ENCODE results near the gene GDF7.

Gene GDF7

GRCh38 chr2:20666304-20667150, at the start of gene GDF7:
Gene GDF7, plus strand, starts transcription at chr2:20667144. Its CDS starts 96 bp downstream, at chr2:20667240.
- H3K4me1 ChIP-seq (ENCODE audit: control insufficient read depth, insufficient read depth, low read length): peaks cover 28% of the 10 kb centered on the region
- peak within 1 kb of the TSS; percentile 48 to 71 for H3K4me3 ChIP-seq (ENCODE audit: low read length in 2 of 2)
- no peaks in the 10 kb centered on the region for H3K36me3 ChIP-seq (ENCODE audit: control insufficient read depth in 2 of 2, insufficient read depth in 2 of 2, low read length in 2 of 2)
- no peaks in the 10 kb centered on the region for H3K9me3 ChIP-seq (ENCODE audit: control insufficient read depth in 2 of 2, low read length in 2 of 2)
- H3K27ac ChIP-seq (ENCODE audit: low read length): no peak within 1 kb of the TSS
- H3K9ac ChIP-seq (ENCODE audit: low read length in 2 of 2): no peak within 1 kb of the TSS
- peaks cover 71 to 91% of the 10 kb centered on the region in 2 donors for H3K27me3 ChIP-seq (ENCODE audit: control insufficient read depth in 1 of 2, insufficient read depth in 2 of 2, low read length in 2 of 2)

- Histone ChIP-seq H3K9me3 (ENCODE audit: control insufficient read depth in 2 of 2, low read length in 2 of 2) (no peaks in the 10 kb centered on the region), H3K27me3 (ENCODE audit: control insufficient read depth in 1 of 2, insufficient read depth in 2 of 2, low read length in 2 of 2) (no peaks in the 10 kb centered on the region), H3K9ac (ENCODE audit: low read length in 2 of 2) (peak overlapping the region; percentile 87 to 91), H3K27ac (ENCODE audit: low read length) (peak overlapping the region; percentile 100), H3K4me1 (ENCODE audit: control insufficient read depth, insufficient read depth, low read length) (peaks cover 97% of the 10 kb centered on the region), H3K4me3 (ENCODE audit: low read length in 2 of 2) (peak overlapping the region in 1 of 2 donors; percentile 52), H3K36me3 (ENCODE audit: control insufficient read depth in 2 of 2, insufficient read depth in 2 of 2, low read length in 2 of 2) (peaks cover 14 to 18% of the 10 kb centered on the region in 2 donors)
Observed at GRCh38 chr2:20617892-20618467, 49.0 kb upstream of the GDF7 start.

- H3K4me3 ChIP-seq (ENCODE audit: low read length in 2 of 2): peak overlapping the region in 1 of 2 donors; percentile 35
- H3K4me1 ChIP-seq (ENCODE audit: control insufficient read depth, insufficient read depth, low read length): peaks cover 97% of the 10 kb centered on the region
Observed at GRCh38 chr2:20618468-20618885, 48.5 kb upstream of the GDF7 start.

GRCh38 chr2:20618886-20619521, 47.9 kb upstream of the GDF7 start:
- Histone ChIP-seq H3K27ac (ENCODE audit: low read length) (peak overlapping the region; percentile 100), H3K4me3 (ENCODE audit: low read length in 2 of 2) (peak overlapping the region in 1 of 2 donors; percentile 35), H3K36me3 (ENCODE audit: control insufficient read depth in 2 of 2, insufficient read depth in 2 of 2, low read length in 2 of 2) (peaks cover 23 to 24% of the 10 kb centered on the region in 2 donors), H3K27me3 (ENCODE audit: control insufficient read depth in 1 of 2, insufficient read depth in 2 of 2, low read length in 2 of 2) (no peaks in the 10 kb centered on the region), H3K9me3 (ENCODE audit: control insufficient read depth in 2 of 2, low read length in 2 of 2) (no peaks in the 10 kb centered on the region), H3K4me1 (ENCODE audit: control insufficient read depth, insufficient read depth, low read length) (peaks cover 97% of the 10 kb centered on the region), H3K9ac (ENCODE audit: low read length in 2 of 2) (peak overlapping the region; percentile 87 to 91)

More at GRCh38 chr2:20618468-20618885, 48.5 kb upstream of the GDF7 start:
- Histone ChIP-seq H3K27ac (ENCODE audit: low read length) (peak overlapping the region; percentile 100), H3K36me3 (ENCODE audit: control insufficient read depth in 2 of 2, insufficient read depth in 2 of 2, low read length in 2 of 2) (peaks cover 17 to 22% of the 10 kb centered on the region in 2 donors), H3K27me3 (ENCODE audit: control insufficient read depth in 1 of 2, insufficient read depth in 2 of 2, low read length in 2 of 2) (no peaks in the 10 kb centered on the region), H3K9me3 (ENCODE audit: control insufficient read depth in 2 of 2, low read length in 2 of 2) (no peaks in the 10 kb centered on the region), H3K9ac (ENCODE audit: low read length in 2 of 2) (peak overlapping the region; percentile 87 to 91)

GRCh38 chr2:20619624-20620024, 47.3 kb upstream of the GDF7 start:
- peaks cover 97% of the 10 kb centered on the region for H3K4me1 ChIP-seq (ENCODE audit: control insufficient read depth, insufficient read depth, low read length)
- H3K9me3 ChIP-seq (ENCODE audit: control insufficient read depth in 2 of 2, low read length in 2 of 2): no peaks in the 10 kb centered on the region
- peak overlapping the region; percentile 100 for H3K27ac ChIP-seq (ENCODE audit: low read length)
- H3K36me3 ChIP-seq (ENCODE audit: control insufficient read depth in 2 of 2, insufficient read depth in 2 of 2, low read length in 2 of 2): peaks cover 29 to 30% of the 10 kb centered on the region in 2 donors
- H3K9ac ChIP-seq (ENCODE audit: low read length in 2 of 2): peak overlapping the region; percentile 87 to 91
- H3K27me3 ChIP-seq (ENCODE audit: control insufficient read depth in 1 of 2, insufficient read depth in 2 of 2, low read length in 2 of 2): no peaks in the 10 kb centered on the region
- no peak overlapping the region for H3K4me3 ChIP-seq (ENCODE audit: low read length in 2 of 2)

GRCh38 chr2:20620271-20620681, 46.7 kb upstream of the GDF7 start:
- Histone ChIP-seq H3K27ac (ENCODE audit: low read length) (peak overlapping the region; percentile 100), H3K4me1 (ENCODE audit: control insufficient read depth, insufficient read depth, low read length) (peaks cover 97% of the 10 kb centered on the region), H3K9ac (ENCODE audit: low read length in 2 of 2) (peak overlapping the region; percentile 19 to 87), H3K4me3 (ENCODE audit: low read length in 2 of 2) (no peak overlapping the region), H3K27me3 (ENCODE audit: control insufficient read depth in 1 of 2, insufficient read depth in 2 of 2, low read length in 2 of 2) (no peaks in the 10 kb centered on the region), H3K36me3 (ENCODE audit: control insufficient read depth in 2 of 2, insufficient read depth in 2 of 2, low read length in 2 of 2) (peaks cover 33 to 35% of the 10 kb centered on the region in 2 donors), H3K9me3 (ENCODE audit: control insufficient read depth in 2 of 2, low read length in 2 of 2) (no peaks in the 10 kb centered on the region)

GRCh38 chr2:20620696-20621365, 46.1 kb upstream of the GDF7 start:
- H3K4me3 ChIP-seq (ENCODE audit: low read length in 2 of 2): no peak overlapping the region
- peak overlapping the region; percentile 100 for H3K27ac ChIP-seq (ENCODE audit: low read length)
- peak overlapping the region; percentile 19 to 38 for H3K9ac ChIP-seq (ENCODE audit: low read length in 2 of 2)
- peaks cover 33 to 35% of the 10 kb centered on the region in 2 donors for H3K36me3 ChIP-seq (ENCODE audit: control insufficient read depth in 2 of 2, insufficient read depth in 2 of 2, low read length in 2 of 2)
- H3K4me1 ChIP-seq (ENCODE audit: control insufficient read depth, insufficient read depth, low read length): peaks cover 97% of the 10 kb centered on the region
- H3K27me3 ChIP-seq (ENCODE audit: control insufficient read depth in 1 of 2, insufficient read depth in 2 of 2, low read length in 2 of 2): no peaks in the 10 kb centered on the region
- H3K9me3 ChIP-seq (ENCODE audit: control insufficient read depth in 2 of 2, low read length in 2 of 2): no peaks in the 10 kb centered on the region

- no peak overlapping the region for H3K4me3 ChIP-seq (ENCODE audit: low read length in 2 of 2)
- peaks cover 36 to 37% of the 10 kb centered on the region in 2 donors for H3K36me3 ChIP-seq (ENCODE audit: control insufficient read depth in 2 of 2, insufficient read depth in 2 of 2, low read length in 2 of 2)
- H3K9me3 ChIP-seq (ENCODE audit: control insufficient read depth in 2 of 2, low read length in 2 of 2): no peaks in the 10 kb centered on the region
- peak overlapping the region; percentile 100 for H3K27ac ChIP-seq (ENCODE audit: low read length)
- no peaks in the 10 kb centered on the region for H3K27me3 ChIP-seq (ENCODE audit: control insufficient read depth in 1 of 2, insufficient read depth in 2 of 2, low read length in 2 of 2)
- H3K9ac ChIP-seq (ENCODE audit: low read length in 2 of 2): peak overlapping the region; percentile 19 to 38
- H3K4me1 ChIP-seq (ENCODE audit: control insufficient read depth, insufficient read depth, low read length): peaks cover 97% of the 10 kb centered on the region
Observed at GRCh38 chr2:20621366-20622295, 45.3 kb upstream of the GDF7 start.

GRCh38 chr2:20622296-20622686, 44.7 kb upstream of the GDF7 start:
- H3K9ac ChIP-seq (ENCODE audit: low read length in 2 of 2): no peak overlapping the region
- no peak overlapping the region for H3K4me3 ChIP-seq (ENCODE audit: low read length in 2 of 2)
- H3K4me1 ChIP-seq (ENCODE audit: control insufficient read depth, insufficient read depth, low read length): peaks cover 97% of the 10 kb centered on the region
- no peaks in the 10 kb centered on the region for H3K9me3 ChIP-seq (ENCODE audit: control insufficient read depth in 2 of 2, low read length in 2 of 2)
- H3K27me3 ChIP-seq (ENCODE audit: control insufficient read depth in 1 of 2, insufficient read depth in 2 of 2, low read length in 2 of 2): no peaks in the 10 kb centered on the region
- H3K27ac ChIP-seq (ENCODE audit: low read length): peak overlapping the region; percentile 100
- peaks cover 36 to 37% of the 10 kb centered on the region in 2 donors for H3K36me3 ChIP-seq (ENCODE audit: control insufficient read depth in 2 of 2, insufficient read depth in 2 of 2, low read length in 2 of 2)
